ENCODE measurements around the gene NUS1.
A peak's percentile ranks its signal among the peaks of the same experiment; 100 is the strongest.
"Not testable (repeated sequence)": the region's sequence is repeated elsewhere in the genome, so short reads cannot be mapped to it uniquely, and the experiment has no call there.

Gene NUS1

DNA sequence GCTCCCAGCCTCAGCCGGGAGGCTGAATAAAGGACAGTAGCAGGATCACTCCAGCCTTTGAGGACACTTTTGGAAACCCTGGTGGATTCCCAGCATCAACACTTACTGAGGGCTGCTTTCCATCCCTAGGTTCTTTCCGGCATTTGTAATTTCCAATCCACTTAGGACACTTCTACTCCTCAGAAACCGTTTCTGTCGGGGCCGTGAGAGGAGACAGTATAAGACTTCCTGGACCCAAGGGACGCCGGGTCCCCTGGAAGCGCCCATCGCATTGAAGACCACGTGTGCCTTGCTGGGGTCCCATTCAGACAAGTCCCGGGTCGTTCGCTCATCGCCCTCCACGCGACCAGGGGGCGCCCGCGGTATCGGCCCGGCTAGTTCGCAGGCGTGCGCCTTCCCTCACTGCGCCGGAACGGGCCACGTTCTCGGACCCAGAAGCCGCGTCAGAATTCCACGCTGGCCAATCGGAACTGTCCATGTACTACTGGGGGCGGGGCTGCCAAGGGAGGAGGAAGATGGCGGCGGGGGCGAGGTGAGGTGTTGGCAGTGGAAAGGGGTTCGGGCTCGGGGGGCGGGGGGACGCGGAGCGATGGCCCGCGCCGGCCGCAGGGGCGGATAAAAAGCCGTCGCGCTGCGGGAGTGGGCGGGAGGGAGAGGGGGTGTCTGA lies at the start of gene NUS1:
Gene NUS1, plus strand, starts transcription at position 479 of the 667 bp plus-strand sequence. CDS start 202 bp downstream, outside the sequence.
- DNase-seq (ENCODE audit: low spot score): peak; percentile 98

DNA sequence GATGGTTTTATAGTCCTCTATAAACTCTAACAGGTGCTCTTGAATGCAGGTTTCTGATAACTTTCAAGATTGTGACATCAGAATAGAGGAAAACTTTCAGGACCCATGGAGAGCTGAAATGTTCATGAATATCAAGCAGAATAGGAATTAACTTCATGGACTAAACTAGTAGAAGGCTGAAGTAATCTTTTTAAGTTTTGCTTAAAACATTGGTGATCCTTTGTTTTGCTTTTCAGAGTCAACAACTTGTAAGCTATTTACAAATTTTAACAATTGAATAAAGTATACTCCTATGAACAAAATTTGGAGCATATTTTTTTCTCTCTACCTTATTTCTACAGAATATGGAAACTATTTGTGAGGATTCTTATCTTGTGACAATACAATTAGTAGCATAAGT lies 47.7 kb upstream of the NUS1 start:
- DNase-seq (ENCODE audit: low spot score): no peak

DNA sequence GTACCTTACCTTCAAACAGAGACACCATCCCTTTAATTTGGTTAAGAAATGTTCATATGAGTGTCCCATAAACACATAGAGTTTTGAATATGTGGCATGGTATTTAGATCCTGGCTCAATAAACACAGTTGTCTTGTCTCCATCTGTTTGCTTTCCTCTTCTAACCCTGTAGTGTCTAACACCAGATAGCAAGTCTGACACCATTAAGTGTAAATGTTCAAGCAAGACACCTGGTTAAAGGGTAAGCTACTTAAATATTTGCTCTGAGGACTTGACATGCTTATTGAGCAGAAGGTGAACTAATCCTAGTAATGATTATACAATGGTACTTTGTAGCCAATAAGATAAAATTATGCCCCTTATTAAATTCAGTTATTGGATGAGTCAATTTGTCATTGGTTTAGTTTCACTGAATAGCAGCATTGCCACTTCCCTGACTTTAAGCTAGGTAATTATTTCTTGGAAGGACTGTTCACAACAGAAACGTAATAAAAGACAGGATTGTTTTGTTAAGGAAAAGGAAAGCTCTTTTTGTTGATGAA lies 46.1 kb upstream of the NUS1 start:
- no peak for DNase-seq (ENCODE audit: low spot score)

DNA sequence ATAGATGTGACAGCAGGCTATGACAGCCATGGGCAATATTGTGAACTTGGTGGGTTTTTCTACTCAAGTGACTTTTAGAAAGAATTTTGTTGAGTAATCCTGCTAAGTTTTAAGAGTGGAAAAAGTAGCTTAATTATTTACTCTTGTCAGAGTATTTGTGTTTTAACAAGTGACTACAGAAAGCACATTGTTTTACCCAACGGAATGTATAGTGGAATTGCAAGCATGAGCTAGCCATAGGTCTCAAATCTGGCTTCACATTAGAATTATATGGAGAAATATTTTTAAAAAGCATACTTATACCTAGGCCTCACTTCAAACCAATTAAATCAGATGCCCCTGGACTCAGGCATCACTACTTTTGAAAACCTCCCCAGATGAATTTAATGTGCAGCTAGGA lies 37.5 kb upstream of the NUS1 start:
- no peak for DNase-seq (ENCODE audit: low spot score)

DNA sequence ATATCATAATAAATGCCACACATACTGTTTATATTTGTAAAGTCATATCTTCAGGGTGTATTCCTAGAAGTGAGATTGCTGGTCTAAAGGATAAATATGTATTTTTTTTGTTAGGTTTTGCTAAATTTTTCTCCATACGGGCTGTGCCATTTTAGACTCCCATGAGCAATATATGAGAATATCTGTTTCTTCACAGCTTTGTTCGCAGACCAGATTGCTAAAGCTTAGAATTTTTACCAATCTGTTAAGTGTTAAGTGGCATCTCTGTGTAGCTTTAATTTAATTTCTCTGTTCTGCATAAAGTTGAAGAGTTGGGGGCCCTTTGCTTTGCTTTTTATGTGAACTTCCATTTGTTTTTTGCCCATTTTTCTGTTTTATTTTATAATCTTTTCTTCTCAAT lies 32.3 kb upstream of the NUS1 start:
- no peak for DNase-seq (ENCODE audit: low spot score)

DNA sequence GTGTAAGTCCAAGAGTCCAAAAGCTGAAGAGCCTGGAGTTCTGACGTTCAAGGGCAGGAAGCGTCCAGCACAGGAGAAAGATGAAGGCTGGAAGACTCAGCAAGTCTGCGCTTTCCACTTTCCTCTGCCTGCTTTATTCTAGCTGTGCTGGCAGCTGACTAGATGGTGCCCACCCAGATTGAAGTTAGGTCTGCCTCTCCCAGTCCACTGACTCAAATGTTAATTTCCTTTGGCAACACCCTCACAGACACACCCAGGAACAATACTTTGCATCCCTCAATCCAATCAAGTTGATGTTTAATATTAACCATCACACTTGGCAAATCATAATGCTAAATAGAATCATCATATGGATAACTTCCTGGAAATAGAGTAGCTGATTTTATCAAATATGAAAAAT lies 23.3 kb upstream of the NUS1 start:
- not testable (repeated sequence) for DNase-seq (ENCODE audit: low spot score)

DNA sequence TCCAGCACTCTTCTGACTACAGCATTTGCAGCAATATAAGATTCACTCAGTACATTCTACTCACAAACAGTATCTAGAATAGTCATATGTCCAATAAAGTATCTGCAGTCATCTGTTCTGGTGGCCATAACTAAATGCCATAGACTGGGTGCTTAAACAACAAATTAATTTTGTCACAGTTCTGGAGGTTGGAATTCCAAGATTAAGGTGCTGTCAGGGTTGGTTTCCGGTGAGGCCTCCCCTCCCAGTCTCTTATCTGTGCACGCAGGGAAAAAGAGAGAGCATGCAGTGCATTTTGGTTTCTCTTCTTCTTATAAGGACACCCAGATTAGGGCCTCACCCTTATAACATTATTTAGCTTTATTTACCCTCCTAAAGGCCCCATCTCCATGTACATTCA lies 21.3 kb upstream of the NUS1 start:
- no peak for DNase-seq (ENCODE audit: low spot score)

DNA sequence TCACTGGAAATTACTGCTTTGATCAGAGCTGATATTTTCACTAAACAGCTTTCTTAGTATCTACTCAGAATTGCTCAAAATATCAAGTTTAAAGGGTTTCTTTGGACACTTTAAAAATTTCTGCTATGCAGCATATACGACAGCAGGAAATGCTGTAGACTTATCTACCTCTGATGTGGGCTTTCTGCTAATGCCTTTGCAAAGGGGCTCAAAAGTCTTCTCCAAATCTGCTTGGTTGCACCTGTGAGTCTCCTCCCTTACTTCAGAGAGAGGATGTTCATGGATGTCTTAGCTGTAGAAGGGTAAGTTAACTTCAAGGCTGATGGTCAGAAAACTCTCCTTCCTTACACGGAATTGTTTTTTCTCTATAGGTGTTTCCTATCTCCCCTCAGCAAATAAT lies 19.9 kb upstream of the NUS1 start:
- no peak for DNase-seq (ENCODE audit: low spot score)

DNA sequence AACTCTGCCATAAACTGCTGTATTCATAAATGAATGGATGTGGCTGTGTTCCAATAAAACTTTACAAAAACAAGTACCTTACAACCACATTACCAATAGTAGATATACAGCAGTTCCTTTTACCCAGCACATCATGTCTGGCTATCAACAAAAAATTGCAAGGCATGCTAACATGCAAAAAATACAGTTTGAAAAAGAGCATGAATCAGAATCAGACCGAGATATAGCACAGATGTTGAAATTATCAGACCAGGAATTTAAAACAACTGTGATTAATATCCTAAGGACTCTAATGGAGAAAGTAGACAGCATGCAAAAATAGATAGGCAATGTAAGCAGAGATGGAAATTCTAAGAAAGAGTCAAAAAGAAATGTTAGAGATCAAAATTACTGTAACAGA lies 8.4 kb upstream of the NUS1 start:
- no peak for DNase-seq (ENCODE audit: low spot score)

DNA sequence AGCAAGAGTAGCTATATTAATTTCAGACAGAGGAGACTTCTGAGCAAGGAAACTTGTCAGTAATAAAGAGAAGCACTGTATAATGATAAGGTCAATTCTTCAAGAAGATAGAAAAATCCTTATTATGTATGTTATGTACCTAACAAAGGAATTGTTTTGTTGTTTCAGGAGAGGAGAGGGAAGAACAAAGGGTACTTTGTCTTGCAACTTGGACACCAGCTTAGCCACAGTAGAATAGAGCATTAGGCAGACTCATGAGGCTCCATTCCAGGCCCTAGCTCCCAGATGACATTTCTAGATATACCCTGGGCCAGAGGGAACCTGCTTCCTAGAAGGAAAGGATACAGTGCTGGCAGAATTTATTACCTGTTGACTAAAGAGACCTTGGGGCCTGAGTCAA lies 6.5 kb upstream of the NUS1 start:
- DNase-seq (ENCODE audit: low spot score): no peak

DNA sequence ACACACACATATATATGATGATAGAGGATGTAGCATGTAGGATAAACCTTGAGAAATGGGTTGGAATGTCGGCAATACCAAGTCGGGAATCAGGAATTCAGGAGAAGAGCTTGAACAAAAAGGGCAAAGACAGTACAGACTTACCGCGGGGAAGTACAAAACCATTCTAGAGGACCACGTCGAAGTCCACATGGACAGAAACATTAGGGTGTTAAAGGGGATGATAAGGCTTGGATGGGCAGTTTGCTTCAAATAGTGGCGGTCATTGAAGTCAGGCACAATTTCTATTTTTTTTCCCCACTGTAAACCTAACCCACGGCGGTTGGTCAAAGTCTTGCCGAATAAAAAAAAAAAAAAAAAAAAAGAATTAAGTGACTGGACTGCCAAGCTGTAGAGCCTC lies 766 bp upstream of the NUS1 start:
- no peak for DNase-seq (ENCODE audit: low spot score)

DNA sequence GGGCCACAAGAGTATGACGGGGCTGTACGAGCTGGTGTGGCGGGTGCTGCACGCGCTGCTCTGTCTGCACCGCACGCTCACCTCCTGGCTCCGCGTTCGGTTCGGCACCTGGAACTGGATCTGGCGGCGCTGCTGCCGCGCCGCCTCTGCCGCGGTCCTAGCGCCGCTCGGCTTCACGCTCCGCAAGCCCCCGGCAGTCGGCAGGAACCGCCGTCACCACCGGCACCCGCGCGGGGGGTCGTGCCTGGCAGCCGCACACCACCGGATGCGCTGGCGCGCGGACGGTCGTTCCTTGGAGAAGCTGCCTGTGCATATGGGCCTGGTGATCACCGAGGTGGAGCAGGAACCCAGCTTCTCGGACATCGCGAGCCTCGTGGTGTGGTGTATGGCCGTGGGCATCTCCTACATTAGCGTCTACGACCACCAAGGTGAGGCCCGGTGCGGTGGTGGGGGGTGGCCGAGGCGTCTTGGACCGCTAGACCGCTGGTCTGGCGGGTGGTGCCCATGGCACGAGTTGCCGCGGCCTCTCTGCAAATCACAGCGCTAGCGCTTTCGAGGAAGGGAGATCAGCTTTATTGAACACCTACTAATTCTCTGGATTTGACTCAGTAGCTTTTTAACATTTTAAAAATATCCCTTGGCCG lies 511 bp downstream of the NUS1 start:
- peak; percentile 21 for DNase-seq (ENCODE audit: low spot score)

DNA sequence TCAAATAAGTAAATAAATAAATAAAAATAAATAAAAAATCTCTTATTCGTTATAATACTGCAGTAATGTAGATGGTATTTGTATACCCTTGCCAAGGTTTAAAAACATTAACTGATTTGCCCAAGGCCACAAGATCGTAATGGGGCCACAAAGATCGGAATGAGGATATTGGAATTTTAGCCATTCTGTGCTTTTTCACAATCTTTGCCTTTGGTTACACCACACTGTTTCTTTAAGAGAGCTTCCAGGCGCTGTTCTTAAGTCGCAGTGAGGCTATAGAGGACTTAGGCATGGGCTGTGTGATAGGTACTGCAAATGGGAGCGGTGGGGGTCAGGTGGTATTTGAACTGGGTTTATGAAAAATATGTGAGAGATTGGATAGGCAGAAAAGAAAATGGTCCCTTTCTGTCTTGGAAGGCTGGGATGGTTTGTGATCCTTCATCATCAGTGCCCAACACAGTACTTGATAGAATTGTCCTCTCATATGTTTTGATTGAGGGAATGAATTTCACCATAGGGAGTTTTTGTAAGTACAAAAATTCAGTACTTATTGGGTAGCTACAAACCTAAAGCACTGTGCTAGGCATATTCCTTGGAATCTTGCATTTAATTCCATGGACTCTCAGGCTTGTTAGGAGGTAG lies 1.4 kb downstream of the NUS1 start:
- DNase-seq (ENCODE audit: low spot score): no peak

DNA sequence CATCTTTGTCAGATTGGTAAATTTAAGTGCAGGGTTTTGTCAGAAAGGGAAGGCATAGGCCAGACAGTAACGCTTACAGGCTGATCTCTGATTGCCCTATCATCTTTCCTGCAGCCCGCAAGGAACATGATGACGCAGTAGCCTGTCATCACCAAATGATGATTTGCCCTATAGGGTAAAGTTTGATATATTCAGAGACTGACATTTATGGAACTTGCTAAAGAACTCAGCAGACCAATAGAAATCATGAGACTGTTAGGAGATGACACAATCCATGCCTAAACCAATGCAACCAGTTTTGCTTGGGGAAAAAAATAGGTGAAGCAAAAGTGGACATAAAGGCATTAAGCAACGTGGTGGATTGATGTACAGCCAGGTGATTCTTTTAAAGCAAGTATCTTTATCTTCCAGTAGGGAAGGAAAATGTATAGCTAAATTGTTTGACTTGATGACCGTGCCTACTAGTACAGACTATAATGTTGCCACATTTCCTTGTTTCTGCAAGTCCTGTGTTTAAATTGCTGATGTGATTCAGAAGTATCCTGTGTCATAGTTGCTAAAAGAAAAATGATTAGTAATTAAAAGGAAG lies 2.4 kb downstream of the NUS1 start:
- DNase-seq (ENCODE audit: low spot score): no peak

DNA sequence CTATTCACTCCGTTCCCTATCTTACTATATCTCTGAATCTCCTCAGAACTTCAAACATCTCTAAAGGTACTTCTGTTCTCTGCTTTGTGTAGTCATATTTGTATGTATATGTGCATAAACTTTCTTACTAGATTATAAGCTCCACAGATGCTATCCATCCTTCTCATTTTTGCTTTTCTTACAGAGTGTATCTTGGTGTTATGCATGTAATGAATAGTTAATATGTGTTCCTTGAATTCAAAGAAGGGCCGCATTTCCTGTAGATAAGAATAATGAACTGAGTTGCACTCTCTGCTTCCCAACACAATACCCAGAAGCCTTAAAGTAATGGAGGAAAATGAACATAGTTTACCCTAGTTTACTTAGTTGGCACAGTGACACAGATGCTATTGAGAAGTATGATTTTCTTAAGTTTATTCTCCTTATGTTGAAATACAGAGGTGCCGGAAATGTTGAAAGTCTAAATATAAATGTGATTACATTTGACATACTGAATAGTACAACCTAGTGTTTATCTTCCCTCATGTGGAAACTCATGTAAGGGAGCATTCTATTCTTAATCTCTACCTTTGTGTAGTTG lies 6.0 kb downstream of the NUS1 start:
- DNase-seq (ENCODE audit: low spot score): no peak

DNA sequence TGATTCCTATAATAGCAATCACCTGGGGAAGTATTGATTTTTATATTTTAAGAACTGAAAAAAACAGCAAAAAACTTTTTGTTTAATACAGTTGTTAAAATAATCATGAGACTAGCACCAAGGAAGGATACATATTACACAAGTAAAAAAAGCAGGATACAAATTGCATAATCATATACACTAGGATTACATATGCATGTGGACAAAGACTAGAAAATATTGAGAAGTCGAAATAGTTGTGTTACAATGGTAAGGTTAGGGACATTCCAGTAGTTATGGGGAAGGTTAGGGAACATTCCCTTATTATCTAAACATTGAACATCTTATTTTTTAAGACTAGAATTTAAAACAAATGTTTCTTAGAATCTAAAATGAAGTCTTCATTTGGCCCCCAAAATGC lies 9.5 kb downstream of the NUS1 start:
- DNase-seq (ENCODE audit: low spot score): no peak

DNA sequence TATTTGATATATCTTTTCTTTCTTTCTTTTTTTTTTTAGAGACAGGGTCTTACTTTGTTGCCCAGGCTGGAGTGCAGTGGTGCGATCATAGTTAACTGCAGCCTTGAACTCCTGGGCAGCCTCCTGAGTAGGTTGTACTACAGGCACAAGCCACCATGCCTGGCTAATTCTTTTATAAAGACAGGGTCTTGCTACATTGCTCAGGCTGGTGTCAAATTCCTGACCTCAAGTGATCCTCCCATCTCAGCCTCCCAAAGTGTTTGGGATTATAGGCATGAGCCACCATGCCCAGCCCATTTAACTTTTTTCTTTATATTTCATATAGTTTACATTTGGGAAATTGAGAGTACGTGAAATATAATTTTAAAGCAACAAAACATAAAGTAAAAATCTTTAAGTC lies 10.1 kb downstream of the NUS1 start:
- no peak for DNase-seq (ENCODE audit: low spot score)

DNA sequence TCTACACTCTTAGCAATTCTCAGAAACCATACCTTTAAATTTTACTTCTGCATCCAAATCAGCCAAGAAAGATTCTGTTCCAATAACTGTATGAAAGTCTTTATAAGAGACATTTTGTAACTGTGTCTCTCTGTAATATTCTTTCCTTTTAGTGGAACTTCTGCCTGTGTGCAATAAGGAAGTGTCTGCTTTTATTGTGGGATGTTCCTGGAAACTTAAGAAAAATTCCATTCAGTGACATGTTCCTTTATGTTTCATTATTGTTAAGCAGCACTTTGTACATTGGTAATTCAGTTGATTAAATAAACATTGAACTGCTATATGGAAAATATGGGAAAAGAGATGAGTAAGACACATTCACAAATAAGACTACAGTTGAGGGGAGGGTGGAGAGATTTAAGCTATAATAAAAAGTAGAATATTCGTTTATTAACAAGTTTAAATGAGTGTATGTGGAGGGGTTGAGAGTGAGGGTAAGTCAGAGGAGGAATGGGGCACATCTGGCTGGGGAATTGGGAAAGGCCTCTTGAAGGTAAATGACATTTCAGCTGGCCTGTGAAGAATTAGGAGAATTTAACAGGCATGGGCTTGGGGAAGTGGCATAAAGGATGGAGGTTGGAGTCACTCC lies 11.9 kb downstream of the NUS1 start:
- no peak for DNase-seq (ENCODE audit: low spot score)

DNA sequence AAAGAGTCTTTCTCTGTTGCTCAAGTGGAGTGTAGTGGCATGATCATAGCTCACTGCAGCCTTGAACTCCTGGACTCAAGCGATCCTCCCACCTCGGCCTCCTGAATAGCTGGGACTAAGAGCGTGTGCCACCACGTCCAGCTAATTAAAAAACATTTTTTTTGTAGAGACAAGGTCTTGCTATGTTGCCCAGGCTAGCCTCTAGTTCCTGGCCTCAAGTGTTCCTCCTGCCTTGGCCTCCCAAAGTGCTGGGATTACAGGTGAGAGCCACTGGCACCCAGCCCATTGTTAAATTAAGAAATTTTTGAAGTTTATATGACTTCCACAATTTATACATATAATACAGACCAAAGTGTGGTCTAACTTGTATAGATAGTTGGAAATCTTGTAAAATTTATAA lies 14.3 kb downstream of the NUS1 start:
- DNase-seq (ENCODE audit: low spot score): not testable (repeated sequence)

DNA sequence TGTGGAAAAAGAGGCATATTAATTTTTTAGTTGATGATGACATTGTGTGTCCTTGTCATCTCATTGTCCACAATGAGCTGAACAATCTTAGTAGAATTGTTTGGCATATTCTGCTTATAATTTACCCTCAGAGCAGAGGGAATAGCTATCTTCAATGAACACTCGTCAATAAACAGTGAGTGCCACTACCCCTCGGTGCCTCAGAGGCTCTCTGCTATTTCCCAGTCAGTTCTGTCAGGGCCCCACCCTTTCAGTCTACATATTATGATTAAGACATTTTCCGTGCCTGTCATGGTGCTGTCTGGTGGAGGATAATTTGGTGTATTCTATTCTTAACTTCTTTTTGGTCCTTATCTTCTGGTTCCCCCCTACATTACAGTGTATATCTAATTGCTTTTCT lies 31.2 kb downstream of the NUS1 start:
- DNase-seq (ENCODE audit: low spot score): no peak

DNA sequence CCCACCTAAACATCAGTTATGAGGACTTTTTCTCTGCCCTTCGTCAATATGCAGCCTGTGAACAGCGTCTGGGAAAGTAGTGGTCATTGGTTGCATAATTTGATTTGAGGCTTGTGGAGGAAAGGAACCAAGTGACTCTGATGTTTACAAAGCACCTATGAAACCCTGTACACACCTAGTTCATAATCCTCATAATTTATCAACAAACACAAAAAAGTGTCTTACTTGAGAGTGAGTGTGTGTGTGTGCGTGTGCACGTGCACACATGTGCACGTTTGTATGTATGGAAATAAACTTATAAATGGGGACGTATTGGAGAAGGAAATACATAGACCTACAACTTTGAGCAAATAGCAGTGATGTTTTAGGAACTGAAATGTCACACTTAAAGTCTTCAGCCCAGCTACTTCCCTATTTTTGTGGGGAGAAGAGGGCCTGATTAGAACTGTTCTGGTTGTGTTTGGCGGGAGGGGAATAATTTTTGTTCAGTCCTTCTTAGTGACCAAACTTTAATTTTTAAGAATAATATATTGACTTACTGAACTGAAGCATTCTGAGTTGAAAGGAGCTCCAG lies 31.8 kb downstream of the NUS1 start:
- not testable (repeated sequence) for DNase-seq (ENCODE audit: low spot score)

DNA sequence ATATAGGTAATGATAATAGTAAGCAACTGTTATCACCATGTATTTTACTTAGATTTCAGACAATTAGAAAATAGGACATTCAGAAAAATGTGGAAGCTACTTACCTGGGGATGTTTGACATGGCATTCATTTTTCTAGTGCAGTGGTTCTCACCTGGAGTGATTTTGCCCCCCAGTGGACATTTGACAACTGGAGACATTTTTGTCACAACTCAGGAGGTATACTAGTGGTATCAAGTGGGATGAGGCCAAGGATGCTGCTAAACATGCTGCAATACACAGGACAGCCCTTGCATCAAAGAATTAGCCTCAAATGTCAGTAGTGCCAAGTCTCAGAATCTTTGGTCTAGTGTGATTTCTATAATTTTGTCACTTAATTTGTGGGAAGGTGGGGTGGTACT lies 36.1 kb downstream of the NUS1 start:
- no peak for DNase-seq (ENCODE audit: low spot score)

Data from GM03348 (cell line).